ENCODE data around the gene ATG16L2.

- TF ChIP-seq CTCF (IDR thresholded peaks at IDR 0.05) (no peak), POLR2A (IDR thresholded peaks at IDR 0.05) (no peak)
Observed at GRCh38 chr11:72816404-72816990, 2.3 kb downstream of the ATG16L2 start.

Measured in thyroid gland (tissue), 4 donors.